Measurements from ENCODE around the gene THAP2.

THAP2 gene

GRCh38 chr12:71710276-71711125 lies 46.4 kb downstream of the THAP2 start:
- Histone ChIP-seq H3K4me3 (ENCODE audit: low read length, poor library complexity, severe bottlenecking) (no peak overlapping the region), H3K4me1 (ENCODE audit: insufficient read depth, low read length, poor library complexity, severe bottlenecking) (no peaks in the 10 kb centered on the region), H3K9me3 (ENCODE audit: insufficient read depth, low read depth, low read length) (no peaks in the 10 kb centered on the region), H3F3A (ENCODE audit: low read depth) (no peaks in the 10 kb centered on the region), H3K9me2 (replicated peaks; ENCODE audit: low read depth, low read length) (no peaks in the 10 kb centered on the region), H2AFZ (ENCODE audit: low read length) (no peak overlapping the region), H3K9ac (ENCODE audit: low read depth, low read length, poor library complexity, severe bottlenecking) (no peak overlapping the region), H3K36me3 (ENCODE audit: insufficient read depth, low read length) (no peaks in the 10 kb centered on the region), H3K4me2 (ENCODE audit: low read depth, low read length, poor library complexity, severe bottlenecking) (no peak overlapping the region), H3K79me2 (ENCODE audit: insufficient read depth, low read length) (no peaks in the 10 kb centered on the region), H4K20me1 (ENCODE audit: insufficient read depth, low read length, poor library complexity, severe bottlenecking) (no peaks in the 10 kb centered on the region), H3K27me3 (ENCODE audit: insufficient read depth, low read length, poor library complexity, severe bottlenecking) (no peaks in the 10 kb centered on the region)
- TF ChIP-seq EZH2phosphoT487 (IDR thresholded peaks at IDR 0.05; ENCODE audit: borderline replicate concordance), result no peak
- TF ChIP-seq CTCF (conservative IDR thresholded peaks at IDR 0.05; ENCODE audit: low read length), result no peak

- H3K36me3 ChIP-seq (ENCODE audit: insufficient read depth, low read length), result no peaks in the 10 kb centered on the region
- H3K27me3 ChIP-seq (ENCODE audit: insufficient read depth, low read length, poor library complexity, severe bottlenecking), result no peaks in the 10 kb centered on the region
- H3K4me2 ChIP-seq (ENCODE audit: low read depth, low read length, poor library complexity, severe bottlenecking), result no peak overlapping the region
- no peaks in the 10 kb centered on the region for H3K9me3 ChIP-seq (ENCODE audit: insufficient read depth, low read depth, low read length)
- TF ChIP-seq CTCF (conservative IDR thresholded peaks at IDR 0.05; ENCODE audit: low read length) (no peak), EZH2phosphoT487 (IDR thresholded peaks at IDR 0.05; ENCODE audit: borderline replicate concordance) (no peak)
- H4K20me1 ChIP-seq (ENCODE audit: insufficient read depth, low read length, poor library complexity, severe bottlenecking), result no peaks in the 10 kb centered on the region
- no peaks in the 10 kb centered on the region for H3K4me1 ChIP-seq (ENCODE audit: insufficient read depth, low read length, poor library complexity, severe bottlenecking)
- no peaks in the 10 kb centered on the region for H3F3A ChIP-seq (ENCODE audit: low read depth)
- H3K4me3 ChIP-seq (ENCODE audit: low read length, poor library complexity, severe bottlenecking), result no peak overlapping the region
- H2AFZ ChIP-seq (ENCODE audit: low read length), result no peak overlapping the region
- no peak overlapping the region for H3K9ac ChIP-seq (ENCODE audit: low read depth, low read length, poor library complexity, severe bottlenecking)
- no peaks in the 10 kb centered on the region for H3K79me2 ChIP-seq (ENCODE audit: insufficient read depth, low read length)
- no peaks in the 10 kb centered on the region for H3K9me2 ChIP-seq (replicated peaks; ENCODE audit: low read depth, low read length)
Observed at GRCh38 chr12:71718611-71719010, 54.5 kb downstream of the THAP2 start.

- Histone ChIP-seq H4K20me1 (ENCODE audit: insufficient read depth, low read length, poor library complexity, severe bottlenecking) (no peaks in the 10 kb centered on the region), H3K4me3 (ENCODE audit: low read length, poor library complexity, severe bottlenecking) (no peak overlapping the region), H2AFZ (ENCODE audit: low read length) (no peak overlapping the region), H3F3A (ENCODE audit: low read depth) (no peaks in the 10 kb centered on the region), H3K79me2 (ENCODE audit: insufficient read depth, low read length) (no peaks in the 10 kb centered on the region), H3K4me2 (ENCODE audit: low read depth, low read length, poor library complexity, severe bottlenecking) (no peak overlapping the region), H3K27me3 (ENCODE audit: insufficient read depth, low read length, poor library complexity, severe bottlenecking) (no peaks in the 10 kb centered on the region), H3K4me1 (ENCODE audit: insufficient read depth, low read length, poor library complexity, severe bottlenecking) (no peaks in the 10 kb centered on the region), H3K9ac (ENCODE audit: low read depth, low read length, poor library complexity, severe bottlenecking) (no peak overlapping the region), H3K36me3 (ENCODE audit: insufficient read depth, low read length) (no peaks in the 10 kb centered on the region), H3K9me3 (ENCODE audit: insufficient read depth, low read depth, low read length) (no peaks in the 10 kb centered on the region), H3K9me2 (replicated peaks; ENCODE audit: low read depth, low read length) (no peaks in the 10 kb centered on the region)
- TF ChIP-seq EZH2phosphoT487 (IDR thresholded peaks at IDR 0.05; ENCODE audit: borderline replicate concordance), result no peak
- no peak for TF ChIP-seq CTCF (conservative IDR thresholded peaks at IDR 0.05; ENCODE audit: low read length)
Observed at GRCh38 chr12:71719647-71720370, 55.7 kb downstream of the THAP2 start.

Data from Loucy (cell line).